Stimulated activated memory B cell treated with anti-CD40 and anti-IgM and Interleukin-4, amounts not matched to agents 10 μg/mL and 1 μg/mL and 100 μg/mL, for 72 hours (primary cell): Measurements from ENCODE around the gene VGLL1.

Experiments used
- ATAC-seq: fragments of 150-1000 bp; cut with Tn5 transposase; 2 replicates; pipeline ENCODE4 v1.10.0; 2021
- H3K27ac Mint-ChIP-seq: one replicate; pipeline ENCODE4 v1.8.0; 2022; ENCODE audit warnings: mild to moderate bottlenecking, mixed read lengths
- H3K27me3 Mint-ChIP-seq: one replicate; pipeline ENCODE4 v1.8.0; 2022; ENCODE audit warnings: mixed read lengths
- H3K36me3 Mint-ChIP-seq: one replicate; pipeline ENCODE4 v1.8.0; 2022; ENCODE audit warnings: mixed read lengths
- H3K4me1 Mint-ChIP-seq: one replicate; pipeline ENCODE4 v1.8.0; 2022; ENCODE audit warnings: mixed read lengths
- H3K4me3 Mint-ChIP-seq: one replicate; pipeline ENCODE4 v1.8.0; 2022; ENCODE audit warnings: mild to moderate bottlenecking, moderate library complexity, mixed read lengths
- H3K9me3 Mint-ChIP-seq: one replicate; pipeline ENCODE4 v1.8.0; 2022; ENCODE audit warnings: mixed read lengths

VGLL1 gene

DNA sequence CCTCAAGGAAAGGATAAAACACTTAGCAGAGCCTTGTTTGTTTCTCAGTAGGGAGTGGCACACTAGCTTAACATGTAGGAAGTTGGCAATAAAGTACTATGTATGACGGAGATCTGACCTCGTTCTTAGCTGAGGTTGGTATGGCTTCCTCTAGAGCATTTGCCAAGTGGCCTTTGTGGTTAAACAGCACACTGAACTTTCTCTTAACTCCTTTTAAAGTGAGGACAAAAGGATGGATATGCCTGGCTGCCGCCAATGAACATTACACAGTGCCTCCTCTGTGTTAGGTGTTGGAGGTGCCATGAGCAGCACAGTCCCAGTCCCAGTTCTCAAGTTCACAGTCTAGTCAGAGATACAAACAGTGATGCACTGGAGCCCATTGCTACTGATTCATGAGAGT lies 54.4 kb downstream of the VGLL1 start:
- ATAC-seq, result no peak
- Mint-ChIP-seq H3K4me3 (no peak overlapping the region), H3K4me1 (peaks cover 17% of the 10 kb centered on the region), H3K27ac (no peak overlapping the region), H3K27me3 (no peaks in the 10 kb centered on the region), H3K9me3 (no peaks in the 10 kb centered on the region), H3K36me3 (no peaks in the 10 kb centered on the region)

DNA sequence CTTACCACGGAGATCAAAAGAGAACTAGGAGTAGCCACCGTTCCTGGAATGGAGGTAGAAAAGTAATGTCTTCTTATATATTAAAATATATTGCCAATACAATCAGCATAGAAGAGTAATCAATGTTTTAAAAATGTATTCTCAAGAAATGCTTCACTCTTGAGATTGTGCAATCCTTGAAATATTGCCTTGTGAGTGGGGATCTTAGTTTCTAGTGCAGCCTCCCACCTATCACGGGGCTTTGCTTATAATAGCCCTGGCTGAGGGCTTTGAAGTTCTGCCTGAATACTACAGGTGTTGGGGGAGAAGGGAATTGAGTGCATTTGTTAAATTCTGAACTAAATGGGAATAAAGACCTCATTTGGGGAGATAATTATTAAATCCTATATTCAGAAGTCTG lies 55.5 kb downstream of the VGLL1 start:
- peaks cover 17% of the 10 kb centered on the region for H3K4me1 Mint-ChIP-seq
- H3K36me3 Mint-ChIP-seq, result no peaks in the 10 kb centered on the region
- no peak for ATAC-seq
- no peak overlapping the region for H3K27ac Mint-ChIP-seq
- no peak overlapping the region for H3K4me3 Mint-ChIP-seq
- H3K27me3 Mint-ChIP-seq, result no peaks in the 10 kb centered on the region
- H3K9me3 Mint-ChIP-seq, result no peaks in the 10 kb centered on the region

DNA sequence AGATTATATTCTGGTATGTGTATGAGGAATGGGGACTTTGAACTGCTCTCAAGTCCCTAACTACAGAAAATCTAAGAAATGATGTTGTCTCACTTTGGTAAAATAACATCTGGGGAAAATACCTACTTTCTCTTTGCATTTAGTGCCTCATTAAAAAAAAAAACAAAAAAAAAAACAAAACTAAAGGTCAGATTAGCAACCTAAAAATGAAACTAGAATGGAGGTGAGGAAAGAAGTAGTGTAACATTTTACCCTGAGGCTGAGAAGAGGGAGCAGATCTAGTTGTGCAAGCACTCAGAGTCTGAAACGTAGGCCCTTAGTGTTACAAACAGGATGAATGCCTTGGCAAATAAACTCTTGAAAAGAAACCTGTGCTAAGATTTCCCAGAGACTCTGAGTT lies 56.0 kb downstream of the VGLL1 start:
- Mint-ChIP-seq H3K4me1 (peaks cover 17% of the 10 kb centered on the region), H3K36me3 (no peaks in the 10 kb centered on the region), H3K4me3 (no peak overlapping the region), H3K9me3 (no peaks in the 10 kb centered on the region), H3K27ac (no peak overlapping the region), H3K27me3 (no peaks in the 10 kb centered on the region)
- no peak for ATAC-seq

DNA sequence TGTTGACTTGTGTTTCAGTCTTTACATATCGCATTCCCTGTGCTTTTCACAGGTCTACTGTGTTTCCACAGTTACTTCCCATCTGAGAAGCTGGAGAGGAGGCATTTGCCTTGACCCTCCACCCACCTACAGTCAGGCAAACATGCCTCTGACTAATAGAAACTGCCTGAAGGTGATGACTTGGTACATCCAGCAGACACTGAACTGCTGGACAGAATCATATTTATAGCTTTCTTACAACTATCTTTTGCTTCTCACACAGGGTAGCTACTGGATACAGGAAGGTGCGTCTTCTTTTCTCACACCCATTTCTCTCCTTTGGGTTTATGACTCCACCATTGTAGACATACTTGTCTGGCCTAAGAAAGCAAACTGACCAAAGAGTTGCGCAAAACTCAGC lies 58.0 kb downstream of the VGLL1 start:
- peaks cover 11% of the 10 kb centered on the region for H3K4me1 Mint-ChIP-seq
- no peak overlapping the region for H3K27ac Mint-ChIP-seq
- no peak for ATAC-seq

GRCh38 chrX:136597356-136597755 lies 65.3 kb downstream of the VGLL1 start:
- Mint-ChIP-seq H3K4me1 (no peaks in the 10 kb centered on the region), H3K36me3 (no peaks in the 10 kb centered on the region), H3K27ac (no peak overlapping the region), H3K27me3 (no peaks in the 10 kb centered on the region), H3K4me3 (no peak overlapping the region), H3K9me3 (no peaks in the 10 kb centered on the region)
- no peak for ATAC-seq

More for the DNA sequence above, 58.0 kb downstream of the VGLL1 start:
- Mint-ChIP-seq H3K4me3 (no peak overlapping the region), H3K9me3 (no peaks in the 10 kb centered on the region), H3K36me3 (no peaks in the 10 kb centered on the region), H3K27me3 (no peaks in the 10 kb centered on the region)

DNA sequence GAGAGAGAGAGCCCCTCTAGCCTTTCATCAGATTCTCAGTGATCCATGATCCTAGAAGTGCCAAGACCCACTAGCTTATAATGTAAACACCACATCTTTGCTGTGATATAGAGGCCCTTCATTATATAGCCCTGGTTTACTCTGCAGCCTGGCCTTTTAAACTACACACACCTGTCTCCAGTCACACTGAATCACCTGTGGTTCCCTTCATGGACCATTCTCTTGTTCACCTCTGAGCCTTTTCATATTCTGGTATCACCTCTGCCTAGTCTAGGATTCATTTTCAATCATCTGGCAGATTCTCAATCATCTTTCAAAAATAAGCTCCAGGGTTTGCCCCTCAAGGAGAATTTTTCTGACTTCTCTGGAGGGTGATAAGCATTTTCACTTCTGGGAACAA lies 65.9 kb downstream of the VGLL1 start:
- Mint-ChIP-seq H3K27ac (no peak overlapping the region), H3K9me3 (no peaks in the 10 kb centered on the region), H3K27me3 (no peaks in the 10 kb centered on the region), H3K4me3 (no peak overlapping the region), H3K36me3 (no peaks in the 10 kb centered on the region), H3K4me1 (no peaks in the 10 kb centered on the region)
- ATAC-seq, result no peak

DNA sequence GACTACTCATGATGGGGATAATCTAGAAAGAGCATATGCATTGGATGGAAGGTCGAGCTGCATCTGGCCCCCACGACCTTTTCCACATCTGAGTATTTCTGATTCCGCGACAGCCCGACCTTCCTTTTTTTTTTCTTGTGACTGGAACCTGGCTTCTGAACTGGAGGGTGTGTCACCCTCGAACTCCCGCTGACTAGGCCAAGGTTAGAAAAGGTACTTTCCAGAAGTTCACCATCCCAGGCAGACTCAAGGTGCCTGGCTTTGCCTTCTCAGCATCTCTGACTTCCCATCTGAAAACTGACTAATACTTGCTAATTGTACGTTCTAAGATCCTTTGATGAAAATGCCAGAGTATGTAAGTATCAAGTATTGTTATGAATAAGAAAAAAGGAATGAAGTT lies 66.6 kb downstream of the VGLL1 start:
- Mint-ChIP-seq H3K27ac (no peak overlapping the region), H3K9me3 (no peaks in the 10 kb centered on the region), H3K4me3 (no peak overlapping the region), H3K36me3 (no peaks in the 10 kb centered on the region), H3K4me1 (no peaks in the 10 kb centered on the region), H3K27me3 (no peaks in the 10 kb centered on the region)
- no peak for ATAC-seq

DNA sequence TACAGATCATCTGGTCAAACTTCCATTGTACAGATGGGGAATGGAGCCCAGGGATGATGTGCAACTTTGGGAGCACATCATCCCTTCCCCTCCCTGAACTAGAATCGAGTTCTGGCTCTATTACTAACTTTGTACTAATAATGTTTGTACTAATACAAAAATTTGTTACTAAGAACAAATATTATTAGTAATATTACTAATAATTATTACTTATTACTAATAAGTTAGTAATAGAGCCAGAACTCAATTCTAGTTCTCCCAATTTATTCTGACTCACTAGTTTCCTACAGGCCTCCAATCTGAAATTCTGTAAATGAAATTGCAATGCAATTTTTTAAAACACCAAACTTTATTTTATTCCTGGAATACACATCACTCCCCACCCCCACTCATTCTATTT lies 68.0 kb downstream of the VGLL1 start:
- H3K4me3 Mint-ChIP-seq, result no peak overlapping the region
- no peaks in the 10 kb centered on the region for H3K27me3 Mint-ChIP-seq
- no peaks in the 10 kb centered on the region for H3K36me3 Mint-ChIP-seq
- no peaks in the 10 kb centered on the region for H3K9me3 Mint-ChIP-seq
- no peaks in the 10 kb centered on the region for H3K4me1 Mint-ChIP-seq
- H3K27ac Mint-ChIP-seq, result no peak overlapping the region
- ATAC-seq, result no peak
